Measurements from ENCODE around the gene ACSF3.
"Not testable (repeated sequence)": the region's sequence is repeated elsewhere in the genome, so short reads cannot be mapped to it uniquely, and the experiment has no call there.

The ACSF3 gene

DNA sequence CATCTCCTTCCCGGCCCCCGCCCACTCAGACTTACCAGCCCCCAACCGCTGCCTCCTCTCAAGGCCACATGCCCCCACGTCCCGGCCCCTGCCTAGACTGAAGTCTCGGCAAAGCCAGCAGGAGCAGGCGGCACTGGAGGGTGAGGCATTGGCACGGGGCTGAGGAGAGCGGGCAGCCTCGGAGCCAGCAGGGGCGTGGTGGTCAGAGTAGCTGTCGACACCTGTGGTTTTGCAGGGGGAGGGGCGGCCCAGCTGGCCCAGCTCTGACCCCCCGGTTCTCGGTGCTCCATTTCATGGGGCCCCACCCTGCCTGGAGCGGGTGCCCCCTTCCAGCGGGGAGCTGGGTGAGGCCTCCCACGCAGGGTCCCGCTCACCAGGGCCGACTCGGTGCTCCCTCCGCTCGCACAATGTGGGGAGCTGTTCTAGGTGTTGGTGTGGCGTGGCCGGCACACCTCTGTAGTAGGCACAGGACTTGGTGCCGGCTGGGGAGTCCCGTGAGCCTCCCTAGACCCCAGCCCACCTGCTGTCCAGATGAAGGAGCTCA, 82.6 kb downstream of the ACSF3 start:
- FAIRE-seq, result no peak

DNA sequence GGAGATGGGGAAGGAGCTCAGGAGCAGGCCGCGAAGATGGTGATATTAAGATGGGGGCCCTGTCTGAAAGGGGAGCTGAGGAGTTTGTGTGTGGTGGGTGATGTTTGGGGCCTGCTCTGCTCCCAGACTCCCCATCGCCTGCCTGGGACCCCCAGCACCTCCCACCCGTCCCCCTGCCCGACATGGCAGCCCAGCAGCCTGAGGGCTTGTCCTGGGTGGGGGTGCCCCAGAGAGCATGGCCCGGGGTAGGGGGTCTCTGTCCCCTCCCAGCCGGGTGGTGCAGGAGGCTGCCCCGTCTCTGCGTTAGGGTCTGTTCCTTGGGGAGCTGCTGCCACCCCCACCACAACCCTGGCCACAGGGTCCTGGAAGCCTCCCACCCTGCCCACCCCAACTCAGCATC, 83.1 kb downstream of the ACSF3 start:
- no peak for FAIRE-seq

DNA sequence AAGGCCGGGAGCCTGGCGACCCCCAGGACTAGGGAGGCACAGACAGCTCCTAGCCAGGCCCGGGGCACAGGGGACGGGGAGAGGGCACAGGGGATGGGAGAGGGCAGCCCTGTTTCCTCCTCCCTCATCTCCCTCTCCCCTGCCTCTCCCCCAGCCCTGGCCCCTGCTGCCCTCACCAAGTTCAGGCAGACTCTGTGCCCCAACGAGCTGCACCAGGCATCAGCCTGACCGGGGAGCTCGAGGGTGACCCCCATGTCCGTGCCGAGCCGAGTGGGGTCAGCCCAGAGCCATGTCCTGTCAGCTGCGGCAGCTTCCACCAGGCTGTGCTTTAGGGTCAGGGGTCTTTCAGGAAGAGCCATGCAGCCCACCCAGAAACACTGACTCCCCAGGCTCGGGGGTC, 83.8 kb downstream of the ACSF3 start:
- FAIRE-seq, result no peak

DNA sequence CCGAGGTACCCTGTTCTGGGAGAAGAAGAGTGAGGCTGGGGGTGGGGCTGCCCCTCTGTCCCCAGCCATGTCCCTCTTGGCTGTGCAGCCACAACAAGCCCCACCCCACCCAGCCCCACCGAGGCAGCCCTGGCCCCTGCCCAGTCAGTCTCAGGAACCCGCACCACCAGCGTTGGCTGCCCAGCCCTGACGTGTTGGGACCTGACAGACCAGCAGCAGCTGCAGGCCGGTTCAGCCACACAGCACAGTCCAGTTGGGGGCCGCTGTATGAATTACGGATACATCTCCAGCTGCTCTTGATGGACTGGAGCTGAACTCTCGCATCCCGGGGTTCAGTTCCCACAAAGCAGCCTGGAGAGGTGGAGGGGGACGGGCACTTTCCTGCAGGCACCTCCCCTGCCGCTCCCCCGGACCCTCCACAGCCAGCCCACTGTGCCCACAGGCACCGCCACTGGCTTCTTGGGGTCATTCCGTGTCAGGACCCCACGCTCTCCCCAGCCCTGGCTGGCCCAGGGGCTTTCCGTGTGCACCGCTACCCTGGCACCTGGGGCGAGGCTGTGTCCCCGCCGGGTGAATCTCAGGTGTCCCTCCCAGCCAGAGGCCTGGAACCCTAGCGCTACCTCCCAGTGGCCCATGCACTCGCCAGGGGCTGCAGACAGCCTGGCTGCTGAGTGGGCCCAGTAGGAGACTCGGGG, 84.9 kb downstream of the ACSF3 start:
- no peak for FAIRE-seq

DNA sequence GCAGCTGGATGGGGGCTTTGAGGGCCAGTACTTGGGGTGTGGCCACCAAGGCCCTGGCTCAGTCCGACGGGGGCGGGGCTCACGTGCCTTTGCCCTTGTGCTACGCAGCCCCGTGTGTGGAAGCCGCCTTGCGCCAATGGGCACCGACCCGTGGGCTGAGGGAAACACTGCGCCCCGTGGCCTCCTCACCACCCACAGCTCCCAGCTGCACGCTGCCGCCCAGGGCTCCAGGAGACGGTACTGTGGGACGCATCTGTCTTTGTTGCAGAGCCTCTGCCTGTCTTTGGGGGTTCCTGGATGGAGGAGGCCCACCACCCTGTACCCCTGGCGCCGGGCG, 85.5 kb downstream of the ACSF3 start:
- no peak for FAIRE-seq

DNA sequence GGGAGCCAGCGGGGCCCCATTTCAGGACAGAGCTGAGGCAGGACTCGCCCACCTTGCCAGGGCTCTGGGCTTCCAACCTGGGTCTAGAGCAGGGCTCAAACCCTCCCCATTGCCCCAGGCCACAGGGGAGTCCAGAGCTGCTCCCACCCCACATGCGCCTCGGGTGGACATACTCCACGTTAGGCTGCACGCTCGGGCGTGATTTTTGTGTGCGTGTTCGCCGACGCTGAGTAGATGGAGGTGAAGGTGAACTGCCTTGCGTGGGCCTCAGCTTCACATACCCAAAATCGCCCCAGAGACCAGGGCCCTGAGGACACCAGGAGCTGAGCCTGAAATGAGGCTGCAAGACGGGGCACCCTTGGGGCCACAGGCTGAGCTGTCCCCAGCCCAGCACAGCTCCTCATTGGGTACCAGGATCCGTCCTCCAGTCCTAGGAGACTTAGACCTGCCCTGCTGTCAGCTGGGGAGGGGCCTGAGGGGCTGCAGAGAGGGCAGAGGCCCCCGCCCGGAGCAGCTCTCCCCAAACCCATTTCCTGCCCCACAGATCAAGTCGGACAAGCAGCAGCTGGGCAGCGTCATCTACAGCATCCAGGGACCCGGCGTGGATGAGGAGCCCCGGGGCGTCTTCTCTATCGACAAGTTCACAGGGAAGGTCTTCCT, 86.1 kb downstream of the ACSF3 start:
- FAIRE-seq, result no peak

DNA sequence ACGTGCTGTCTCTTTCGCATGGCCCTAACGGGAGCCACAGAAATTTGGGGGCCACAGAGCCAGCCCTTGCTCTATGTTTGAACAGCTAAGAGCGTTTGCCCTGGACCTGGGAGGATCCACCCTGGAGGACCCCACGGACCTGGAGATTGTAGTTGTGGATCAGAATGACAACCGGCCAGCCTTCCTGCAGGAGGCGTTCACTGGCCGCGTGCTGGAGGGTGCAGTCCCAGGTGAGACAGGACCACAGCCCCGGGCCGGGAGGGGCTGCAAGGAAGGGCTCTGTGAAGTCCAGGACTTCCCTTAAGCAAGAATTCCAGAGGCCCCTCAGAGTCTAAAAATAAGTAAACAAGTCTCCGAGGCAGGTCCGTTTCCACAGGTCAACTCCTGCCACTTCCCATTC, 89.8 kb downstream of the ACSF3 start:
- FAIRE-seq, result no peak

DNA sequence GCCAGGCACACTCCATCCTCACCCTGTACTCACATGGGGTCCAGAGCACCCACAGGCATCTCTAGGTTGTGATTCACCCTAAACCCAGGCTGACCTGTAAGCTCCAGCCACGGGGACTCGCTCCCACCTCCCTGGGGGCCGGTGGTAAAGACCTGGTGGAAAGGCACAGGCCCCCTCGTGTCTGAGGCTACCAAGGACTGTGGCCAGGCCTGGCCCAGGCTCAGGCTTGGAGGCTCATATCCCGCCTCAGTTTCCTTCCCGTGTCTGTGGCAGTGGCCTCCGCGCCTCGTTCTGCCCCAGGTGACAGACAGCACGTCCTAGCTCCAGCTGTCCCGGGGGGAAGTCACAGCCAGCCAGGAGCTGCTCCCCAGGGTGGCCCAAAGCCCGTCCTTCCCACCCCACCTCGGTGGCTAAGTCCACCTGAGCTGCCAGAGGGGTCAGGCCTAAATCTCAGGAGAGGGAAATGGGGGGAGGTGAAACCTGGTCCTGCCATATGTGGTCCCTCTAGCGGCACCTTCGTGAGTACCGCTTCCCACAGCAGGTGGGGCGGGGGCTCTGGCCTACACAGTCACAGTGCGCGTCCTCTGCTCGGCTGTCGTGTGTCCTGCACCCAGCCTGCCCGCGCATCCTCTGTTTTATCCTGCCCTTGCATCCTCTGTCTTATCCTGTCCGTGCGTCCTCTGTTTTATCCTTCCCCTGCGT, 90.5 kb downstream of the ACSF3 start:
- no peak for FAIRE-seq

DNA sequence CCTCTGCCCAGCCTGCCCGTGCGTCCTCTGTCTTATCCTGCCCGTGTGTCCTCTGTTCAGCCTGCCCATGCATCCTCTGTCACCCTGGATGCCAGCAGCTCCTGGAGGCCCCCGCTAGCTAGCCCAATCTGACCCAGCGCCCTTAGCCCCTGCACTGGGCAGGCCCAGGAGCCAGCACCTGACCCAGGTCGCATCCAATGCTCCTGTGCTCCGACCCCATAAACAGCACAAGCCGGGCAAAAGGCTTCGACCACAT, 91.0 kb downstream of the ACSF3 start:
- no peak for FAIRE-seq

DNA sequence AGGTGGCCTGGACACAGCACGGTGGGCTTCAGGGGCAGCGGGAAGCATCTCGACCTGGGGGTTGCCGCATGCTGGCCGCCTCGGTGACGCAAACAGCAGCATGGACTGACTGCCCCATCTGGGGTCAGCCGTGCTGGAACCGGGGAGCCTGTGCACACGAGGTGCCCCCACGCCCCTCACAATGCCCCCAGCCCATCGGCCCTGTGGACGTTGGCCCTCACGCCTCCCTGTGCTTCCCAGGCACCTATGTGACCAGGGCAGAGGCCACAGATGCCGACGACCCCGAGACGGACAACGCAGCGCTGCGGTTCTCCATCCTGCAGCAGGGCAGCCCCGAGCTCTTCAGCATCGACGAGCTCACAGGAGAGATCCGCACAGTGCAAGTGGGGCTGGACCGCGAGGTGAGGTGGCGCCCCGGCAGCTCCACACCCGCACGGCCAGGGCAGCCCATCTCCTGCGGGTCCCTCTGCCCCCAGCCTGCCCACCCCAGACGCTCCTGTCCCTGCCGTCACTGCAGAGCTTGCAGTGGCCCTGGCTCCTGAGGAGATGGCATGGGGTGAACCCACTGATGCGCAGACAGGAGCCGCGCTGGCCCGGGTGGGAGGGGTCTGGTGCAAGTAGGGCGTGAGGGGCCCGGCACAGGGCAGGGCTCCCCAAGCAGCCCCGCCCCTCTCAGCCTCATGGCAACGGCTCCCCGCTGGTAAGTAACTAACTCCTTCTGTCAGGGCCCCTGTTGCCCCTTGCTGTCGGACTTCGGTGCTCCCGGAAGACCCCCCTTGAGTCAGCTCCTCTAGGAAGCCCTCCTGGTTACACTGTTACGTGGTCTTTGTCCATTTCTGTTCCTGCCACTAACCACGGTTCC, 91.5 kb downstream of the ACSF3 start:
- FAIRE-seq, result no peak

DNA sequence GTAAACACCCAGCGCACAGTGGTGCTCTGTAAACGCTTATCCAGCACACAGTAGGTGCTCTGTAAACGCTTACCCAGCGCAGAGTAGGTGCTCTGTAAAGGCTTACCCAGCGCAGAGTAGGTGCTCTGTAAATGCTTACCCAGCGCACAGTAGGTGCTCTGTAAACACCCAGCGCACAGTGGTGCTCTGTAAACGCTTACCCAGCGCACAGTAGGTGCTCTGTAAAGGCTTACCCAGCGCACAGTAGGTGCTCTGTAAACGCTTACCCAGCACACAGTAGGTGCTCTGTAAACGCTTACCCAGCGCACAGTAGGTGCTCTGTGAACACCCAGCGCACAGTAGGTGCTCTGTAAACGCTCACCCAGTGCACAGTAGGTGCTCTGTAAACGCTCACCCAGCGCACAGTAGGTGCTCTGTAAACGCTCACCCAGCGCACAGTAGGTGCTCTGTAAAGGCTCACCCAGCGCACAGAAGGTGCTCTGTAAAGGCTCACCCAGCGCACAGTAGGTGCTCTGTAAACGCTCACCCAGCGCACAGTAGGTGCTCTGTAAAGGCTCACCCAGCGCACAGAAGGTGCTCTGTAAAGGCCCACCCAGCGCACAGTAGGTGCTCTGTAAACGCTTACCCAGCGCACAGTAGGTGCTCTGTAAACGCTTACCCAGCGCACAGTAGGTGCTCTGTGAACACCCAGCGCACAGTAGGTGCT, 92.4 kb downstream of the ACSF3 start:
- FAIRE-seq, result not testable (repeated sequence)

DNA sequence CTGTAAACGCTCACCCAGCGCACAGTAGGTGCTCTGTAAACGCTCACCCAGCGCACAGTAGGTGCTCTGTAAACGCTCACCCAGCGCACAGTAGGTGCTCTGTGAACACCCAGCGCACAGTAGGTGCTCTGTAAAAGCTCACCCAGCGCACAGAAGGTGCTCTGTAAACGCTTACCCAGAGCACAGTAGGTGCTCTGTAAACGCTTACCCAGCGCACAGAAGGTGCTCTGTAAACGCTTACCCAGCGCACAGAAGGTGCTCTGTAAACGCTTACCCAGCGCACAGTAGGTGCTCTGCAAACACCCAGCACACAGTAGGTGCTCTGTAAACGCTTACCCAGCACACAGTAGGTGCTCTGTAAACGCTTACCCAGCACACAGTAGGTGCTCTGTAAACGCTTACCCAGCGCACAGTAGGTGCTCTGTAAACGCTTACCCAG, 93.0 kb downstream of the ACSF3 start:
- not testable (repeated sequence) for FAIRE-seq

DNA sequence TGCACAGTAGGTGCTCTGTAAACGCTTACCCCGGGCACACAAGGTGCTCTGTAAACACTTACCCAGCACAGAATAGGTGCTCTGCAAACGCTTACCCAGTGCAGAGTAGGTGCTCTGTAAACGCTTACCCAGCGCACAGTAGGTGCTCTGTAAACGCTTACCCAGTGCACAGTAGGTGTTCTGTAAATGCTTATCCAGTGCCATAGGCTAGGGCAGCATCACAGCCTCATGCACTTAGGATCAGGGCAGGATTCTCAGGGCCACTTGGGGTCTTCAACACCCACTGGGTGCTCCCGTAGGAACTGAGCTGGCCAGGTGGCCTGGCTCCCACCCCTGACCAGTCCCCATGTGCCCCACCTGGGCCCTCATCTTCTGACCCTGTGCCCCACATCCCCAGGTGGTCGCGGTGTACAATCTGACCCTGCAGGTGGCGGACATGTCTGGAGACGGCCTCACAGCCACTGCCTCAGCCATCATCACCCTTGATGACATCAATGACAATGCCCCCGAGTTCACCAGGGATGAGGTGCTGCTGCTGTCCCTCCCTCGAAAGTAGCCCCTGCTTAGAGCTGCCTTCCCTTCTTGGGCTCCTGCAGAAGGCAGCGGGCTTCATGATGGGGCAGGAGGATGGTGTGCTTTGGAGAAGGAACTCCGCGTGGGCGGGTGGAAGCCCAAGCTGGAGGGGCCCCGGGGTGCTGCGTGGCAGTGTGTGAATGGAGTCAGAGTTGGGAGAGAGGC, 93.5 kb downstream of the ACSF3 start:
- FAIRE-seq, result no peak

DNA sequence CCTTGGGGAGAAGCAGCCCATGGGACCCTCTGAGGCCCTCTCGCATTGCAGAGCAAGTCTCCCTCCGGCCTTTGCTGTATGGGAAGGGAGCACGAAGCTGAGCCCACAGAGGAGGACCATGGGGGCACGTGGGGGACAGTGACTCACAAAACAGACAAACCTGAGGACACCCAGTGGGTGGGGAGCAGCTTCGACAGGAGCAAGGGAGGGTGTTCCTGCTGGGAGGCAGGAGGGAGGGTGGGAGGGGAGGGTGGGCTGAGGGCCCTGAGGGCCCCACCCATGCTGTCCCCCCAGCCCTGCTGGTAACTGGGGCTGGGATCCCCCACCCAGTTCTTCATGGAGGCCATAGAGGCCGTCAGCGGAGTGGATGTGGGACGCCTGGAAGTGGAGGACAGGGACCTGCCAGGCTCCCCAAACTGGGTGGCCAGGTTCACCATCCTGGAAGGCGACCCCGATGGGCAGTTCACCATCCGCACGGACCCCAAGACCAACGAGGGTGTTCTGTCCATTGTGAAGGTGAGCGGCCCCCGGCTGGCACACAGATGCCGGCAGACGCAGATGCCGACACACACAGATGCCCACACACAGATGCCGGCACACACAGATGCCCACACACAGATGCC, 94.2 kb downstream of the ACSF3 start:
- no peak for FAIRE-seq

DNA sequence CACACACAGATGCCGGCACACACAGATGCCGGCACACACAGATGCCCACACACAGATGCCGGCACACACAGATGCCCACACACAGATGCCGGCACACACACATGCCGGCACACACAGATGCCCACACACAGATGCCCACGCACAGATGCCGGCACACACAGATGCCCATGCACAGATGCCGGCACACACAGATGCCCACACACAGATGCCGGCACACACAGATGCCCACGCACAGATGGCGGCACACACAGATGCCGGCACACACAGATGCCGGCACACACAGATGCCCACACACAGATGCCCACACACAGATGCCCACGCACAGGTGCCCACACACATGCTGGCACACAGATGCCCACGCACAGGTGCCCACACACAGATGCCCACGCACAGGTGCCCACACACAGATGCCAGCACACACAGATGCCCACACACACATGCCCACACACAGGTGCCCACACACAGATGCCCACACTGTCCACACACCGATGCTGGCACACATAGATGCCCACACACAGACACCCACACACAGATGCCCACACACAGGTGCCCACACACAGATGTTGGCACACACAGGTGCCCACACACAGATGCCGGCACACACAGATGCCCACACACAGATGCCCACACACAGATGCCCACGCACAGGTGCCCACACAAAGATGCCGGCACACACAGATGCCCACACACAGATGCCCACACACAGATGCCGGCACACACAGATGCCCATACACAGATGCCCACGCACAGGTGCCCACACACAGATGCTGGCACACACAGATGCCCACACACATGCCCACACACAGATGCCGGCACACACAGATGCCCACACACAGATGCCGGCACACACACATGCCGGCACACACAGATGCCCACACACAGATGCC, 95.1 kb downstream of the ACSF3 start:
- not testable (repeated sequence) for FAIRE-seq

DNA sequence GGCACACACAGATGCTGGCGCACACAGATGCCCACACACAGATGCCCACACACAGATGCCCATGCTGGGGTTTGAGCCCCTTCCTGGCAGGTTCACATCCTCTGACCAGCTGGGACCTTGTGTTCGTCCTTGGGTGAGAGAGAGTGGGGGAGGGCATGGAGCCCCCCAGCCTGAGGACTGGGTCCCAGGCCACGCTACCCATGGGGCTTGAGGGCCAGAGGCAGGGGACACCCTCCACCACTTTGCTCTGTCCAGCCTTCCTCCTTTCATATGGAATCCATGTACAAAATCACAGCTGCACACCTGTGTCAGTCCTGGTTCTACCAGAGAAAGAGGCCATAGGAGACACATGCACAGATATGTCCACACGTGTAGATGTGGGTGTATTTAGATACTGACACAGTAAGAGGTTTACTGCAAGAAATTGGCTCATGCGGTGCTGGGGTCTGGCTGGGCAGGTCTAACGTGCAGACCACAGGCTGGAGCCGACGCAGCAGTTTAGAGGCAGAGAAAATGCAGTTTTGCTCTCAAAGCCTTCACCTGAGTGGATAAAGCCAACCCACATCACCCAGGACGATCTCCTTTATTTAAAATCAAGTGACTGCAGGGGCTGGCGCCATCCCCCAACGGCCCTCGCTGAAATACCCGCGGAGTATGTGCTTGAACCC, 95.8 kb downstream of the ACSF3 start:
- FAIRE-seq, result no peak

DNA sequence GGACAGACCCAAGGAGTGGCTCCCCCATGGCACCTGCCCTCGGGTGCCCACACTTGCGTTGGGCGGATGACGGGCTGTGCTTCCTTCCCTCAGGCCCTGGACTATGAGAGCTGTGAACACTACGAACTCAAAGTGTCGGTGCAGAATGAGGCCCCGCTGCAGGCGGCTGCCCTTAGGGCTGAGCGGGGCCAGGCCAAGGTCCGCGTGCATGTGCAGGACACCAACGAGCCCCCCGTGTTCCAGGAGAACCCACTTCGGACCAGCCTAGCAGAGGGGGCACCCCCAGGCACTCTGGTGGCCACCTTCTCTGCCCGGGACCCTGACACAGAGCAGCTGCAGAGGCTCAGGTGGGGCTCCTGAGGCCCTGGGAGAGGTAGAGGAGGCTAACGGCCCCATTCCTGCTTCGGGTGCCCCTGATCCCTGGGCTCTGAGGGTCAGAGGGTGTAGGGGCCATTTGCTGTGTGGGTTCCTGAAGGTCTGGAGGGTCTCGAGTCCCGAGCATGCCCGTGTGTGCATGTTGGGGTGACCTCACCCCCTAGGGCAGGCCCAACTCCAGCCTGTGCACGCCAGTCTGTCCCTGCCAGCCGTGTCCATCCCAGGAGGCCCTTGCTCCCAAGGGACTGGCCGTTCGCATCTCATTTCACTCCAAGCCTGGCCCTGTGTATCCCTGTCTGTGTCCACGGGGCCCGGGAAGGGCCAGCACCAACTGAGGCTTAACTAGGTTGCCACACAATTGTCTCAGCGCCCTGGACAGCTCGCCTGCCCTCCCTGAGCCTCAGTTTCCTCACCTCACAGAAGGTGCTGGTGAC, 96.7 kb downstream of the ACSF3 start:
- no peak for FAIRE-seq

DNA sequence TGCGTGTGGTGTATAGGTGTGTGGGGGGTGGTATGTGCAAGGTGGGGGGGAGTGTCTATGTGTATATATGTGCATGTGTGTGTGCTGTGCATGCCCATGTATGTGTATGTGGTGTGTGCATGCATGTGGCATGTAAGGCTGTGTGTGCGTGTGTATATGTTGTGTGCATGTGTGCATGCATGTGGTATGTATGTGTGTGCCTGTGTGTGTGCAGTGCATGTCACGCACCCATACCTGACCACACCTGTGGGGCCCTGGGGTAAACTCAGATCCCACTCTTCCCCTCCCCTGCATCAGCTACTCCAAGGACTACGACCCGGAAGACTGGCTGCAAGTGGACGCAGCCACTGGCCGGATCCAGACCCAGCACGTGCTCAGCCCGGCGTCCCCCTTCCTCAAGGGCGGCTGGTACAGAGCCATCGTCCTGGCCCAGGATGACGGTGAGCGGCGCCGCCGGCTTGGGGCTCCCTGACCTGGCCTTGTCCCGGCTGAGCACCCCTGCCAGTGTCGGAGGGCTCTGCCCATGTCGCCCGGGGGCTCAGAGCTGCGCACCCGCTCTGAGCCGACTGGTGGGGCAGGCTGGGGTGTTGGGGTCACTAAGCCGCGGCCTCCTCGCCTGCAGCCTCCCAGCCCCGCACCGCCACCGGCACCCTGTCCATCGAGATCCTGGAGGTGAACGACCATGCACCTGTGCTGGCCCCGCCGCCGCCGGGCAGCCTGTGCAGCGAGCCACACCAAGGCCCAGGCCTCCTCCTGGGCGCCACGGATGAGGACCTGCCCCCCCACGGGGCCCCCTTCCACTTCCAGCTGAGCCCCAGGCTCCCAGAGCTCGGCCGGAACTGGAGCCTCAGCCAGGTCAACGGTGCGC, 97.6 kb downstream of the ACSF3 start:
- no peak for FAIRE-seq

Data from A204.1 (cell line).